Neural cell (in vitro differentiated cells): Measurements from ENCODE around the gene PEMT. TPM values are rescaled to one million over a fixed set of nuclear protein-coding genes. Genes with fewer than 3 reads are reported as not detected.
A peak's percentile ranks its signal among the peaks of the same experiment; 100 is the strongest.

Experiments
- H2AFZ ChIP-seq: fragments of 200-600, 300-800 bp; sonication (generic), shearing (Covaris generic); 2 replicates; pipeline ENCODE4 v1.6.0; 2014; ENCODE audit warnings: low read depth, mild to moderate bottlenecking, antibody characterized with exemption, low read length, moderate library complexity
- H3F3A ChIP-seq: fragments of 200-600 bp; shearing (Covaris generic); 2 replicates; pipeline ENCODE4 v1.6.1; 2016; ENCODE audit warnings: mild to moderate bottlenecking, moderate library complexity, mixed read lengths, antibody characterized with exemption, low read length; ENCODE audit not compliant: insufficient read depth, poor library complexity, severe bottlenecking
- H3K27ac ChIP-seq: fragments of 200-600, 300-800 bp; sonication (generic), shearing (Covaris generic); 2 replicates; pipeline ENCODE4 v1.5.1; 2014; ENCODE audit warnings: mild to moderate bottlenecking, low read length, moderate library complexity
- H3K27me3 ChIP-seq: fragments of 300-800, 200-600 bp; sonication (generic), shearing (Covaris generic); 2 replicates; pipeline ENCODE4 v1.6.0; 2014; ENCODE audit warnings: mild to moderate bottlenecking, low read depth, low read length, moderate library complexity; ENCODE audit not compliant: insufficient read depth
- H3K36me3 ChIP-seq: fragments of 300-800, 200-600 bp; sonication (generic), shearing (Covaris generic); 2 replicates; pipeline ENCODE4 v1.5.1; 2014; ENCODE audit warnings: mild to moderate bottlenecking, antibody characterized with exemption, low read length, moderate library complexity; ENCODE audit not compliant: insufficient read depth
- H3K4me2 ChIP-seq: fragments of 300-800, 200-600 bp; sonication (generic), shearing (Covaris generic); 2 replicates; pipeline ENCODE4 v1.6.0; 2014; ENCODE audit warnings: mild to moderate bottlenecking, low read length
- H3K4me3 ChIP-seq: fragments of 300-800, 200-600 bp; sonication (generic), shearing (Covaris generic); 2 replicates; pipeline ENCODE4 v1.5.1; 2014; ENCODE audit warnings: mild to moderate bottlenecking, low read length, moderate library complexity
- H3K79me2 ChIP-seq: fragments of 200-600 bp; shearing (Covaris generic); replicated peaks from 2 replicates; pipeline ENCODE4 v1.6.0; 2014; ENCODE audit warnings: mild to moderate bottlenecking, low read length, moderate library complexity; ENCODE audit not compliant: insufficient read depth
- H3K9ac ChIP-seq: fragments of 300-800, 200-600 bp; sonication (generic), shearing (Covaris generic); 2 replicates; pipeline ENCODE4 v1.6.1; 2016; ENCODE audit warnings: mild to moderate bottlenecking, low read length, mixed read lengths
- H3K9me2 ChIP-seq: fragments of 200-600 bp; shearing (Covaris generic); 2 replicates; pipeline ENCODE4 v1.6.1; 2016; ENCODE audit warnings: mild to moderate bottlenecking, low read length, mixed read lengths; ENCODE audit not compliant: insufficient read depth
- H3K9me3 ChIP-seq: fragments of 200-600, 300-800 bp; sonication (generic), shearing (Covaris generic); 2 replicates; pipeline ENCODE4 v1.6.1; 2016; ENCODE audit warnings: mild to moderate bottlenecking, mixed run types, low read length, moderate library complexity, mixed read lengths
- H4K20me1 ChIP-seq: fragments of 200-600 bp; shearing (Covaris generic); 2 replicates; pipeline ENCODE4 v1.6.1; 2016; ENCODE audit warnings: mild to moderate bottlenecking, mixed run types; ENCODE audit not compliant: insufficient read depth
- CTCF ChIP-seq: fragments of 450-650 bp; IDR thresholded peaks from 2 replicates; pipeline ENCODE4 v1.5.1; 2014; ENCODE audit warnings: antibody characterized with exemption, mild to moderate bottlenecking, moderate library complexity; ENCODE audit not compliant: poor library complexity, severe bottlenecking
- EP300 ChIP-seq: fragments of 450-650 bp; conservative IDR thresholded peaks from 2 replicates; pipeline ENCODE4 v1.6.1; 2014; ENCODE audit warnings: antibody characterized with exemption, mild to moderate bottlenecking, moderate library complexity; ENCODE audit not compliant: poor library complexity, severe bottlenecking
- EZH2 ChIP-seq: fragments of 200-600, 300-800 bp; shearing (Covaris generic), sonication (generic); IDR thresholded peaks from 2 replicates; pipeline ENCODE4 v1.6.1; 2014; ENCODE audit warnings: antibody characterized with exemption, low read length, borderline replicate concordance, mild to moderate bottlenecking; ENCODE audit not compliant: insufficient read depth, poor library complexity, severe bottlenecking
- MXI1 ChIP-seq: fragments of 450-650 bp; conservative IDR thresholded peaks from 2 replicates; pipeline ENCODE4 v1.6.1; 2014; ENCODE audit warnings: antibody characterized with exemption, mild to moderate bottlenecking; ENCODE audit not compliant: poor library complexity, severe bottlenecking
- POLR2AphosphoS5 ChIP-seq: IDR thresholded peaks from 2 replicates; pipeline ENCODE4 v1.6.1; 2012
- RAD21 ChIP-seq: fragments of 450-650 bp; conservative IDR thresholded peaks from 2 replicates; pipeline ENCODE4 v1.6.1; 2014; ENCODE audit warnings: antibody characterized with exemption, mild to moderate bottlenecking, moderate library complexity
- SMC3 ChIP-seq: fragments of 450-650 bp; conservative IDR thresholded peaks from 2 replicates; pipeline ENCODE4 v1.6.1; 2014; ENCODE audit warnings: antibody characterized with exemption, mild to moderate bottlenecking, moderate library complexity; ENCODE audit not compliant: poor library complexity
- TAF1 ChIP-seq: IDR thresholded peaks from 2 replicates; pipeline ENCODE4 v1.6.1; 2012; ENCODE audit warnings: low read depth
- polyA plus RNA-seq: library from polyadenylated mRNA; depleted of rRNA; stranded (reverse); fragments of >200 nt; gene quantifications from 2 replicates; pipeline ENCODE4 v1.2.3, GENCODE V29; 2014
- TF ChIP-seq, protein P1 (sequence below): IDR thresholded peaks from 2 replicates; pipeline ENCODE4 v1.6.1; 2012; ENCODE audit warnings: borderline replicate concordance

The PEMT gene
- polyA plus RNA-seq, 1 donor from 2014 or later = 71.7 TPM

- Histone ChIP-seq H3K9me3 (no peaks in the 10 kb centered on the region), H3K36me3 (no peaks in the 10 kb centered on the region), H3K4me2 (no peak overlapping the region), H3K9me2 (no peaks in the 10 kb centered on the region), H2AFZ (no peak overlapping the region), H3K27me3 (no peaks in the 10 kb centered on the region), H3K27ac (no peak overlapping the region), H3F3A (no peaks in the 10 kb centered on the region), H3K79me2 (no peaks in the 10 kb centered on the region), H4K20me1 (no peaks in the 10 kb centered on the region), H3K9ac (no peak overlapping the region), H3K4me3 (no peak overlapping the region)
- TF ChIP-seq SMC3 (no peak), RAD21 (no peak), MXI1 (no peak), EP300 (no peak), EZH2 (no peak), CTCF (no peak), TAF1 (no peak)
- TF ChIP-seq, protein P1, sequence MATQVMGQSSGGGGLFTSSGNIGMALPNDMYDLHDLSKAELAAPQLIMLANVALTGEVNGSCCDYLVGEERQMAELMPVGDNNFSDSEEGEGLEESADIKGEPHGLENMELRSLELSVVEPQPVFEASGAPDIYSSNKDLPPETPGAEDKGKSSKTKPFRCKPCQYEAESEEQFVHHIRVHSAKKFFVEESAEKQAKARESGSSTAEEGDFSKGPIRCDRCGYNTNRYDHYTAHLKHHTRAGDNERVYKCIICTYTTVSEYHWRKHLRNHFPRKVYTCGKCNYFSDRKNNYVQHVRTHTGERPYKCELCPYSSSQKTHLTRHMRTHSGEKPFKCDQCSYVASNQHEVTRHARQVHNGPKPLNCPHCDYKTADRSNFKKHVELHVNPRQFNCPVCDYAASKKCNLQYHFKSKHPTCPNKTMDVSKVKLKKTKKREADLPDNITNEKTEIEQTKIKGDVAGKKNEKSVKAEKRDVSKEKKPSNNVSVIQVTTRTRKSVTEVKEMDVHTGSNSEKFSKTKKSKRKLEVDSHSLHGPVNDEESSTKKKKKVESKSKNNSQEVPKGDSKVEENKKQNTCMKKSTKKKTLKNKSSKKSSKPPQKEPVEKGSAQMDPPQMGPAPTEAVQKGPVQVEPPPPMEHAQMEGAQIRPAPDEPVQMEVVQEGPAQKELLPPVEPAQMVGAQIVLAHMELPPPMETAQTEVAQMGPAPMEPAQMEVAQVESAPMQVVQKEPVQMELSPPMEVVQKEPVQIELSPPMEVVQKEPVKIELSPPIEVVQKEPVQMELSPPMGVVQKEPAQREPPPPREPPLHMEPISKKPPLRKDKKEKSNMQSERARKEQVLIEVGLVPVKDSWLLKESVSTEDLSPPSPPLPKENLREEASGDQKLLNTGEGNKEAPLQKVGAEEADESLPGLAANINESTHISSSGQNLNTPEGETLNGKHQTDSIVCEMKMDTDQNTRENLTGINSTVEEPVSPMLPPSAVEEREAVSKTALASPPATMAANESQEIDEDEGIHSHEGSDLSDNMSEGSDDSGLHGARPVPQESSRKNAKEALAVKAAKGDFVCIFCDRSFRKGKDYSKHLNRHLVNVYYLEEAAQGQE = no peak
Measured at GRCh38 chr17:17570798-17571716, 20.5 kb downstream of the PEMT start.

GRCh38 chr17:17570140-17570797 lies 21.2 kb downstream of the PEMT start:
- no peaks in the 10 kb centered on the region for H3K36me3 ChIP-seq
- no peaks in the 10 kb centered on the region for H4K20me1 ChIP-seq
- H3K9me3 ChIP-seq = no peaks in the 10 kb centered on the region
- TF ChIP-seq EZH2 = no peak
- TF ChIP-seq CTCF = peak; percentile 68
- TF ChIP-seq RAD21 = peak; percentile 78
- TF ChIP-seq POLR2AphosphoS5 = no peak
- TF ChIP-seq EP300 = no peak
- TF ChIP-seq SMC3 = peak; percentile 79
- H3F3A ChIP-seq = no peaks in the 10 kb centered on the region
- no peak overlapping the region for H3K4me3 ChIP-seq
- no peaks in the 10 kb centered on the region for H3K79me2 ChIP-seq
- H3K9ac ChIP-seq = no peak overlapping the region
- H3K4me2 ChIP-seq = no peak overlapping the region
- H3K27me3 ChIP-seq = no peaks in the 10 kb centered on the region
- H2AFZ ChIP-seq = no peak overlapping the region
- no peak overlapping the region for H3K27ac ChIP-seq
- H3K9me2 ChIP-seq = no peaks in the 10 kb centered on the region
